Astrocyte (in vitro differentiated cells and primary cell): ENCODE results near the gene OXGR1. TPM values are rescaled to one million over a fixed set of nuclear protein-coding genes. Genes with fewer than 3 reads are reported as not detected.
"Not testable (repeated sequence)": the region's sequence is repeated elsewhere in the genome, so short reads cannot be mapped to it uniquely, and the experiment has no call there.

ENCODE experiments used
- DNase-seq: peaks from one replicate; pipeline ENCODE4 v3.0.0-alpha.2; 2010; ENCODE audit warnings: low read depth
- FAIRE-seq: peaks from 2 replicates; lab custom pipeline; 2011; peaks lifted over from hg19 to GRCh38; lab: Jason Lieb, UNC
- H2AFZ ChIP-seq: 2 replicates; pipeline ENCODE4 v1.6.0; 2012; ENCODE audit warnings: low read depth, low read length, inconsistent platforms
- H3K27ac ChIP-seq: 2 replicates; pipeline ENCODE4 v1.5.1; 2011; ENCODE audit warnings: low read depth, low read length, inconsistent platforms
- H3K27me3 ChIP-seq: 2 replicates; pipeline ENCODE4 v1.6.0; 2011; ENCODE audit warnings: low read length, inconsistent platforms; ENCODE audit not compliant: insufficient read depth
- H3K36me3 ChIP-seq: 2 replicates; pipeline ENCODE4 v1.5.1; 2011; ENCODE audit warnings: low read length, inconsistent platforms; ENCODE audit not compliant: insufficient read depth
- H3K4me1 ChIP-seq: 2 replicates; pipeline ENCODE4 v1.5.1; 2011; ENCODE audit warnings: low read length, inconsistent platforms; ENCODE audit not compliant: insufficient read depth
- H3K4me2 ChIP-seq: 2 replicates; pipeline ENCODE4 v1.6.0; 2012; ENCODE audit warnings: low read length, inconsistent platforms
- H3K4me3 ChIP-seq: 2 replicates; pipeline ENCODE4 v1.5.1; 2011; ENCODE audit warnings: low read depth, mild to moderate bottlenecking, low read length, inconsistent platforms; ENCODE audit not compliant: insufficient read depth
- H3K79me2 ChIP-seq: 2 replicates; pipeline ENCODE4 v1.6.0; 2012; ENCODE audit warnings: mild to moderate bottlenecking, low read length, inconsistent platforms; ENCODE audit not compliant: insufficient read depth
- H3K9ac ChIP-seq: 2 replicates; pipeline ENCODE4 v1.6.0; 2012; ENCODE audit warnings: mild to moderate bottlenecking, low read length, inconsistent platforms
- H3K9me3 ChIP-seq: 2 replicates; pipeline ENCODE4 v1.5.1; 2012; ENCODE audit warnings: low read depth, mild to moderate bottlenecking, low read length, inconsistent platforms; ENCODE audit not compliant: insufficient read depth
- H4K20me1 ChIP-seq: 2 replicates; pipeline ENCODE4 v1.6.0; 2012; ENCODE audit warnings: low read length, inconsistent platforms; ENCODE audit not compliant: insufficient read depth
- H3K27ac Mint-ChIP-seq: one replicate; pipeline ENCODE4 v1.8.0; 2021; ENCODE audit warnings: mild to moderate bottlenecking, mixed read lengths; ENCODE audit not compliant: unreplicated experiment
- H3K27me3 Mint-ChIP-seq: one replicate; pipeline ENCODE4 v1.8.0; 2021; ENCODE audit warnings: low read depth, mixed read lengths; ENCODE audit not compliant: unreplicated experiment
- H3K36me3 Mint-ChIP-seq: one replicate; pipeline ENCODE4 v1.8.0; 2021; ENCODE audit warnings: low read depth, mixed read lengths; ENCODE audit not compliant: unreplicated experiment
- H3K4me1 Mint-ChIP-seq: one replicate; pipeline ENCODE4 v1.8.0; 2021; ENCODE audit warnings: low read depth, mixed read lengths; ENCODE audit not compliant: unreplicated experiment
- H3K4me3 Mint-ChIP-seq: one replicate; pipeline ENCODE4 v1.8.0; 2021; ENCODE audit warnings: mild to moderate bottlenecking, moderate library complexity, mixed read lengths; ENCODE audit not compliant: unreplicated experiment
- H3K9me3 Mint-ChIP-seq: one replicate; pipeline ENCODE4 v1.8.0; 2021; ENCODE audit warnings: mild to moderate bottlenecking, mixed read lengths; ENCODE audit not compliant: unreplicated experiment
- CTCF ChIP-seq: IDR thresholded peaks from 2 replicates; pipeline ENCODE4 v1.5.1; 2011; ENCODE audit warnings: low read depth, mild to moderate bottlenecking, inconsistent platforms, low read length, moderate library complexity; ENCODE audit not compliant: insufficient read depth
- EZH2 ChIP-seq: IDR thresholded peaks from 2 replicates; pipeline ENCODE4 v1.6.1; 2012; ENCODE audit warnings: mild to moderate bottlenecking, low read length, inconsistent platforms; ENCODE audit not compliant: insufficient read depth
- total RNA-seq: library from RNA; stranded (reverse); gene quantifications from 2 replicates; pipeline ENCODE4 v1.2.1, GENCODE V29; 2021

OXGR1 gene
- total RNA-seq, 1 donor from 2014 or later = 0.39 TPM

- no peak overlapping the region for H3K27ac Mint-ChIP-seq
- no peaks in the 10 kb centered on the region for H3K4me1 Mint-ChIP-seq
- DNase-seq (no peak), FAIRE-seq (no peak)
- Histone ChIP-seq H4K20me1 (no peaks in the 10 kb centered on the region), H3K4me2 (peak overlapping the region; percentile 37), H3K27me3 (no peaks in the 10 kb centered on the region), H3K36me3 (no peaks in the 10 kb centered on the region), H3K4me1 (no peaks in the 10 kb centered on the region), H3K27ac (no peak overlapping the region), H3K9me3 (peaks cover 3% of the 10 kb centered on the region), H2AFZ (peak overlapping the region; percentile 23), H3K9ac (no peak overlapping the region), H3K4me3 (no peak overlapping the region), H3K79me2 (no peaks in the 10 kb centered on the region)
- no peak for TF ChIP-seq EZH2
- TF ChIP-seq CTCF = no peak
- H3K27me3 Mint-ChIP-seq = peaks cover 9% of the 10 kb centered on the region
- no peak overlapping the region for H3K4me3 Mint-ChIP-seq
- peaks cover 3% of the 10 kb centered on the region for H3K9me3 Mint-ChIP-seq
- H3K36me3 Mint-ChIP-seq = no peaks in the 10 kb centered on the region
Observed at GRCh38 chr13:96984051-96984508, 10.2 kb downstream of the OXGR1 start.

- TF ChIP-seq CTCF = no peak
- H3K36me3 Mint-ChIP-seq = no peaks in the 10 kb centered on the region
- H3K27ac Mint-ChIP-seq = no peak overlapping the region
- H3K9me3 Mint-ChIP-seq = peaks cover 6% of the 10 kb centered on the region
- no peaks in the 10 kb centered on the region for H3K4me1 ChIP-seq
- peaks cover 9% of the 10 kb centered on the region for H3K27me3 Mint-ChIP-seq
- no peak overlapping the region for H3K27ac ChIP-seq
- no peak overlapping the region for H2AFZ ChIP-seq
- H3K4me2 ChIP-seq = no peak overlapping the region
- no peak overlapping the region for H3K4me3 ChIP-seq
- H3K9me3 ChIP-seq = peaks cover 3% of the 10 kb centered on the region
- FAIRE-seq (no peak), DNase-seq (no peak)
- no peak overlapping the region for H3K4me3 Mint-ChIP-seq
- no peaks in the 10 kb centered on the region for H3K27me3 ChIP-seq
- no peaks in the 10 kb centered on the region for H3K4me1 Mint-ChIP-seq
- no peaks in the 10 kb centered on the region for H3K36me3 ChIP-seq
- no peaks in the 10 kb centered on the region for H3K79me2 ChIP-seq
- H4K20me1 ChIP-seq = no peaks in the 10 kb centered on the region
- no peak overlapping the region for H3K9ac ChIP-seq
Observed at GRCh38 chr13:96982672-96983071, 11.6 kb downstream of the OXGR1 start.

- not testable (repeated sequence) for H3K9ac ChIP-seq, H3K4me3 ChIP-seq, H3K27ac Mint-ChIP-seq, H3K9me3 Mint-ChIP-seq, FAIRE-seq, H3K36me3 ChIP-seq, H3K27me3 Mint-ChIP-seq, H3K4me1 ChIP-seq, H3K9me3 ChIP-seq, H3K27me3 ChIP-seq, H4K20me1 ChIP-seq, DNase-seq, H3K4me1 Mint-ChIP-seq, H3K36me3 Mint-ChIP-seq, H3K27ac ChIP-seq, H3K79me2 ChIP-seq, H3K4me3 Mint-ChIP-seq, H3K4me2 ChIP-seq, H2AFZ ChIP-seq
Observed at GRCh38 chr13:96979861-96980260, 14.4 kb downstream of the OXGR1 start.
